ENCODE data around the gene ST7. TPM values are rescaled to one million over a fixed set of nuclear protein-coding genes. Genes with fewer than 3 reads are reported as not detected.

Gene ST7
- total and polyA plus RNA-seq, 2 of the 8 experiments (the other 6 are each of a cell fraction or from before 2014, with no cell fraction given): 16.3 to 18.0 TPM

DNA sequence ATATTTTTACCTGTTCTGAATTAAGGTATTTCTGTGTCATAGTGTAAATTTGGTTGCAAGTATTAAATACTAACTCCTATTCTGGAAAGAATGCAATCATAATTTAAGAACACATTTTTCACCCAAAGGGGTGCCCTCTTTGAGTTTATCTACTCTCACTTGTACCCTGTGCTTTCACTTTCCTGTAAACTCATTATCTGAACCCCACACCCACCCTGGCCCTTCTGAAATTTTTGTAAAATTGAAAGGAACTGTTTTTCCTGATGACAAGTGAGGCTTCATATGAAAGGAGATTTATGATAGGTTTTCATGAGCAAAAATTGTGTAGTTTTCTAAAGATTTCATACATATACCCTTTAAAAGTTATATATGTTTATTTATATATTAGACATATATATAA is 235.1 kb downstream of the ST7 start:
- H3K18ac ChIP-seq (ENCODE audit: extremely low read depth, low read length): no peak overlapping the region
- no peak overlapping the region for H2BK20ac ChIP-seq (ENCODE audit: low read length)
- no peak overlapping the region for H3K56ac ChIP-seq (replicated peaks; ENCODE audit: insufficient read length, low read depth, low read length)
- H3K4me1 ChIP-seq (replicated peaks in 1 of 4; ENCODE audit: control insufficient read depth in 3 of 4, insufficient read depth in 4 of 4, low read length in 3 of 4): no peaks in the 10 kb centered on the region
- H3K27ac ChIP-seq (ENCODE audit: low read depth, low read length): no peak overlapping the region
- H2BK5ac ChIP-seq (ENCODE audit: low read depth, low read length): no peak overlapping the region
- no peak overlapping the region for H3K4me2 ChIP-seq (ENCODE audit: insufficient read depth in 1 of 2, low read depth in 2 of 2, low read length in 2 of 2)
- H2AFZ ChIP-seq (ENCODE audit: low read length): no peak overlapping the region
- no peaks in the 10 kb centered on the region for H3K79me2 ChIP-seq (ENCODE audit: control insufficient read depth in 1 of 2, insufficient read depth in 2 of 2, low read length in 2 of 2)
- CTCF ChIA-PET (ENCODE audit: partially characterized antibody): interaction anchor here (1.0 kb wide), 1 partner anchor 21 kb away, joined by 3 read pairs; no protein-coding TSS in a partner anchor
- no peak overlapping the region for H3K23ac ChIP-seq (ENCODE audit: insufficient read length)
- no peaks in the 10 kb centered on the region for H3K9me3 ChIP-seq (ENCODE audit: insufficient read depth in 2 of 2, low read depth in 1 of 2, low read length in 1 of 2)
- POLR2A ChIA-PET (ENCODE audit: partially characterized antibody): no interaction called here
- H4K5ac ChIP-seq (ENCODE audit: insufficient read length, low read depth, low read length): no peak overlapping the region
- no peak overlapping the region for H3K9ac ChIP-seq (replicated peaks in 1 of 4; ENCODE audit: extremely low read depth in 1 of 4, low read depth in 3 of 4, low read length in 3 of 4)
- H2BK120ac ChIP-seq (replicated peaks; ENCODE audit: low read depth, low read length): no peak overlapping the region
- no peak overlapping the region for H4K91ac ChIP-seq (replicated peaks; ENCODE audit: insufficient read length, low read length)
- FAIRE-seq: no peak
- DNase-seq (ENCODE audit: low read depth in 1 of 2, low spot score in 2 of 2): no peak
- no peaks in the 10 kb centered on the region for H3K36me3 ChIP-seq (ENCODE audit: control insufficient read depth in 2 of 4, insufficient read depth in 4 of 4, low read length in 3 of 4)
- H2BK12ac ChIP-seq (ENCODE audit: low read depth, low read length): no peak overlapping the region
- H3K27me3 ChIP-seq (replicated peaks in 1 of 4; ENCODE audit: control insufficient read depth in 3 of 4, extremely low read depth in 1 of 4, insufficient read depth in 3 of 4, low read length in 3 of 4): no peaks in the 10 kb centered on the region
- no peaks in the 10 kb centered on the region for H3K79me1 ChIP-seq (ENCODE audit: low read depth, low read length)
- H4K20me1 ChIP-seq (replicated peaks in 1 of 2; ENCODE audit: control insufficient read depth in 1 of 2, insufficient read depth in 2 of 2, low read length in 2 of 2): no peaks in the 10 kb centered on the region
- H2BK15ac ChIP-seq (ENCODE audit: low read length): no peak overlapping the region
- H2AK5ac ChIP-seq (ENCODE audit: low read depth, low read length): no peak overlapping the region
- H4K8ac ChIP-seq (ENCODE audit: extremely low read depth, insufficient read depth, low read length): no peak overlapping the region
- no peak overlapping the region for H3K4me3 ChIP-seq (ENCODE audit: extremely low read depth in 1 of 4, insufficient read depth in 2 of 4, low read depth in 3 of 4, low read length in 4 of 4)
- no peaks in the 10 kb centered on the region for H3K23me2 ChIP-seq (ENCODE audit: low read depth, low read length)
- H3K14ac ChIP-seq (ENCODE audit: insufficient read length): no peak overlapping the region
- no peak overlapping the region for H3K4ac ChIP-seq (replicated peaks; ENCODE audit: insufficient read length, low read depth, low read length)
- TF ChIP-seq, protein P1, sequence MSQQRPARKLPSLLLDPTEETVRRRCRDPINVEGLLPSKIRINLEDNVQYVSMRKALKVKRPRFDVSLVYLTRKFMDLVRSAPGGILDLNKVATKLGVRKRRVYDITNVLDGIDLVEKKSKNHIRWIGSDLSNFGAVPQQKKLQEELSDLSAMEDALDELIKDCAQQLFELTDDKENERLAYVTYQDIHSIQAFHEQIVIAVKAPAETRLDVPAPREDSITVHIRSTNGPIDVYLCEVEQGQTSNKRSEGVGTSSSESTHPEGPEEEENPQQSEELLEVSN (IDR thresholded peaks at IDR 0.05): no peak
- TF ChIP-seq CBX8 (IDR thresholded peaks at IDR 0.05; ENCODE audit: borderline replicate concordance, low read depth, low read length): no peak
- no peak for TF ChIP-seq POU5F1 (IDR thresholded peaks at IDR 0.05; ENCODE audit: low read depth, low read length)
- TF ChIP-seq SRF (IDR thresholded peaks at IDR 0.05; ENCODE audit: low read depth, low read length): no peak
- no peak for TF ChIP-seq EGR1 (IDR thresholded peaks at IDR 0.05; ENCODE audit: borderline replicate concordance, low read depth, low read length)
- no peak for TF ChIP-seq USF2 (IDR thresholded peaks at IDR 0.05; ENCODE audit: low read length)
- TF ChIP-seq HDAC2 (IDR thresholded peaks at IDR 0.05; ENCODE audit: borderline replicate concordance in 1 of 2, low read depth in 2 of 2, low read length in 2 of 2): no peak
- no peak for TF ChIP-seq RFX5 (IDR thresholded peaks at IDR 0.05; ENCODE audit: borderline replicate concordance, low read depth, low read length)
- no peak for TF ChIP-seq BACH1 (IDR thresholded peaks at IDR 0.05; ENCODE audit: low read length)
- no peak for TF ChIP-seq JUND (IDR thresholded peaks at IDR 0.05; ENCODE audit: low read length)
- TF ChIP-seq POLR2A (IDR thresholded peaks at IDR 0.05; ENCODE audit: control extremely low read depth in 1 of 2, low read depth in 2 of 2, low read length in 2 of 2): no peak
- TF ChIP-seq SIX5 (IDR thresholded peaks at IDR 0.05; ENCODE audit: low read depth, low read length): no peak
- TF ChIP-seq PHF8 (conservative IDR thresholded peaks at IDR 0.05; ENCODE audit: low read depth, low read length): no peak
- TF ChIP-seq CHD2 (IDR thresholded peaks at IDR 0.05; ENCODE audit: low read length): no peak
- TF ChIP-seq NRF1 (IDR thresholded peaks at IDR 0.05; ENCODE audit: low read depth, low read length): no peak

All from H1 (cell line).